ENCODE results near the gene WNT1. TPM values are rescaled to one million over a fixed set of nuclear protein-coding genes. Genes with fewer than 3 reads are reported as not detected.

WNT1 gene
- total and polyA plus RNA-seq, 9 of the 15 experiments (the other 6 are each of a cell fraction or from before 2014, with no cell fraction given): not detected

DNA sequence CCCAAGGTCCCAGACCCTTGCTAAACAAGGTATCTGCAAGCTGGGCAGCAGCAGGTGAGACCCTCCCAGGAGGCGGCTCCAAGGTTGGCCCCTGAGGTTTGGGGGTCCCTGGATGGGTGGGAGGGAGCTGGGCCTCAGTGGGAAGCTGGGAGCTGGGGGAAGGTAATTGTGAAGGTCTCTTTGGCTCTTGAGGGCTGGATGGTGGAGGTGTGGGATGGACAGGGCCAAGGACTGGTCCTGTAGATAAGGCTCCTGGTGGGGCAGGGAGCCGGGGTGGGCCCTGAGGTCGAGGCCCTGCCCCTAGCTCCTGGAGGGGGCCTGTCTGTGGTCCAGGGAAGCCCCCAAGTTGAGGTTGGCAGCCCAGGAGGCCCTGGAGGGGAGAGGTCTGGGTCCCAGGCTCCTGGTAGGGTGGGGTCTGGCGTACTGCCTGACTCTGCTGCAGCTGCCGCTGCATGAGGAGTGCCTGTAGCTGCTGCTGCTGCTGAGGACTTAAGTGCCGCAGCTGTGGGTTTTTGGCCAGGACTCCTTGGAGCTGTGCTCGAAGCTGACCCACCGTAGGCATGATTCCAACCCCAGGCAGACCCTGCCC lies 53.5 kb downstream of the WNT1 start:
- Histone ChIP-seq H4K20me1 (replicated peaks; ENCODE audit: control insufficient read depth, insufficient read depth, low read length) (no peaks in the 10 kb centered on the region; the same call in 1 of the 2 replicates), H3K9ac (ENCODE audit: insufficient read depth in 1 of 2, low read depth in 2 of 2, low read length in 2 of 2) (peak overlapping the region in 1 of 2 experiments; percentile 65; a peak in 2 of 4 replicates), H3K4me1 (replicated peaks in 1 of 2; ENCODE audit: control insufficient read depth in 2 of 2, insufficient read depth in 2 of 2, low read length in 2 of 2) (peaks cover 0 to 10% of the 10 kb centered on the region in 2 experiments; a peak in 1 of 5 replicates), H3K4me3 (no peak overlapping the region), H2AFZ (ENCODE audit: low read depth, low read length) (no peak overlapping the region), H3K36me3 (ENCODE audit: control insufficient read depth, insufficient read depth, low read length) (peaks cover 97% of the 10 kb centered on the region), H3K9me1 (ENCODE audit: control insufficient read depth, insufficient read depth, low read length) (no peaks in the 10 kb centered on the region), H3K9me3 (replicated peaks; ENCODE audit: control insufficient read depth, insufficient read depth, low read depth, low read length) (no peaks in the 10 kb centered on the region), H3K79me2 (ENCODE audit: control insufficient read depth, insufficient read depth, low read length) (no peaks in the 10 kb centered on the region), H3K27me3 (ENCODE audit: control insufficient read depth in 2 of 2, insufficient read depth in 2 of 2, low read length in 2 of 2) (no peaks in the 10 kb centered on the region), H3K4me2 (ENCODE audit: insufficient read depth, low read length) (no peak overlapping the region), H3K27ac (ENCODE audit: extremely low read depth, low read depth, low read length) (no peak overlapping the region)
- intact Hi-C loops (cut with micrococcal nuclease): no loop called here
- ChIA-PET POLR2A (interaction anchor here (0.6 to 12.9 kb wide), 6 partner anchors 12 to 235 kb away, joined by 3 to 78 read pairs (median 4); partner anchors contain the start of genes PRKAG1 and TUBA1B), CTCF (ENCODE audit: low intra/inter-chr PET ratio) (no interaction called here)
- BruUV-seq (replicated peaks): no TSS peak
- ATAC-seq: peak; percentile 43
- DNase-seq (ENCODE audit: extremely low read depth in 1 of 4, low spot score in 3 of 4): no peak
- no peak for TF ChIP-seq TCF7 (IDR thresholded peaks at IDR 0.05; ENCODE audit: borderline replicate concordance)
- 0 out of 2 replicates have a peak, but pooled peaks have one; percentile 14 for TF ChIP-seq MTA3 (IDR thresholded peaks at IDR 0.05; ENCODE audit: borderline replicate concordance)
- TF ChIP-seq POLR2G (IDR thresholded peaks at IDR 0.05; ENCODE audit: low read depth, low read length): peak; percentile 50
- TF ChIP-seq ZKSCAN3 (CRISPR knock-in tag; IDR thresholded peaks at IDR 0.05): no peak
- no peak for TF ChIP-seq ZNF347 (CRISPR knock-in tag; IDR thresholded peaks at IDR 0.05; ENCODE audit: low read depth)
- TF ChIP-seq RBM22 (IDR thresholded peaks at IDR 0.05; ENCODE audit: low read depth, low read length, poor library complexity, severe bottlenecking): peak; percentile 57
- TF ChIP-seq, protein P1, sequence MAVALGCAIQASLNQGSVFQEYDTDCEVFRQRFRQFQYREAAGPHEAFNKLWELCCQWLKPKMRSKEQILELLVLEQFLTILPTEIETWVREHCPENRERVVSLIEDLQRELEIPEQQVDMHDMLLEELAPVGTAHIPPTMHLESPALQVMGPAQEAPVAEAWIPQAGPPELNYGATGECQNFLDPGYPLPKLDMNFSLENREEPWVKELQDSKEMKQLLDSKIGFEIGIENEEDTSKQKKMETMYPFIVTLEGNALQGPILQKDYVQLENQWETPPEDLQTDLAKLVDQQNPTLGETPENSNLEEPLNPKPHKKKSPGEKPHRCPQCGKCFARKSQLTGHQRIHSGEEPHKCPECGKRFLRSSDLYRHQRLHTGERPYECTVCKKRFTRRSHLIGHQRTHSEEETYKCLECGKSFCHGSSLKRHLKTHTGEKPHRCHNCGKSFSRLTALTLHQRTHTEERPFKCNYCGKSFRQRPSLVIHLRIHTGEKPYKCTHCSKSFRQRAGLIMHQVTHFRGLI (CRISPR knock-in tag; IDR thresholded peaks at IDR 0.05): no peak
- no peak for TF ChIP-seq EP400 (IDR thresholded peaks at IDR 0.05)
- WGBS (ENCODE audit: insufficient coverage, low coverage, missing lambda C conversion rate): 95% methylated on average over 7 of the region's 8 CpGs
- FAIRE-seq: no peak
- in situ Hi-C loops (cut with MboI): no loop called here

Small RNAs within 50 kb of the gene (small RNA-seq; reads per million reads assigned to genes)
- gene RNU6-940P: not detected

Other genes starting within 250 kb of the WNT1 start
Only the 7 nearest of the 15 such genes appear.
- 2.3 TPM in 2 replicates for gene FKBP11, start 52.8 kb upstream of the WNT1 start, total RNA-seq (2014; rRNA removed)
- gene FKBP11, start 52.8 kb upstream of the WNT1 start, total RNA-seq (2014; rRNA removed; fragmentation: Illumina TruSeq; extraction: Trizol): 5.4 and 6.6 TPM in 2 replicates
- 5.8 TPM in 2 replicates for gene FKBP11, start 52.8 kb upstream of the WNT1 start, total RNA-seq (2015; rRNA removed; fragmentation: Illumina TruSeq; extraction: Trizol)
- gene FKBP11, start 52.8 kb upstream of the WNT1 start, total RNA-seq (2021): 6.8 and 7.4 TPM in 2 replicates
- 7.8 and 9.1 TPM in 2 replicates for gene FKBP11, start 52.8 kb upstream of the WNT1 start, polyA plus RNA-seq (2011; rRNA removed)
- 5.3 and 5.6 TPM in 2 replicates for gene FKBP11, start 52.8 kb upstream of the WNT1 start, polyA plus RNA-seq (2014; fragmentation: Illumina TruSeq; extraction: Trizol)
- gene FKBP11, start 52.8 kb upstream of the WNT1 start, polyA plus RNA-seq (2014; fragmentation: Nextera tagmentation; extraction: Ambion mirVana): 1 to 10 TPM; 1.6 to 3.3 TPM
- gene FKBP11, start 52.8 kb upstream of the WNT1 start, polyA plus RNA-seq (2014; rRNA removed): 7.4 and 8.2 TPM in 2 replicates
- gene ARF3, start 20.8 kb upstream of the WNT1 start, total RNA-seq (2014; rRNA removed): 45.8 and 62.4 TPM in 2 replicates
- gene ARF3, start 20.8 kb upstream of the WNT1 start, total RNA-seq (2014; rRNA removed; fragmentation: Illumina TruSeq; extraction: Trizol): 53.7 and 56.2 TPM in 2 replicates
- 64.4 and 64.9 TPM in 2 replicates for gene ARF3, start 20.8 kb upstream of the WNT1 start, total RNA-seq (2015; rRNA removed; fragmentation: Illumina TruSeq; extraction: Trizol)
- 130 and 132 TPM in 2 replicates for gene ARF3, start 20.8 kb upstream of the WNT1 start, total RNA-seq (2021)
- 126 and 170 TPM in 2 replicates for gene ARF3, start 20.8 kb upstream of the WNT1 start, polyA plus RNA-seq (2011; rRNA removed)
- 85.5 and 90.9 TPM in 2 replicates for gene ARF3, start 20.8 kb upstream of the WNT1 start, polyA plus RNA-seq (2014; fragmentation: Illumina TruSeq; extraction: Trizol)
- 1 to 10 TPM; 5.9 to 7.4 TPM for gene ARF3, start 20.8 kb upstream of the WNT1 start, polyA plus RNA-seq (2014; fragmentation: Nextera tagmentation; extraction: Ambion mirVana)
- gene ARF3, start 20.8 kb upstream of the WNT1 start, polyA plus RNA-seq (2014; rRNA removed): 68.6 and 76.7 TPM in 2 replicates
- 2.1 and 2.4 TPM in 2 replicates for gene WNT10B, start 6.6 kb upstream of the WNT1 start, total RNA-seq (2014; rRNA removed)
- 1.2 and 1.3 TPM in 2 replicates for gene WNT10B, start 6.6 kb upstream of the WNT1 start, total RNA-seq (2014; rRNA removed; fragmentation: Illumina TruSeq; extraction: Trizol)
- gene WNT10B, start 6.6 kb upstream of the WNT1 start, total RNA-seq (2015; rRNA removed; fragmentation: Illumina TruSeq; extraction: Trizol): 0.53 and 0.69 TPM in 2 replicates
- 2.4 and 2.6 TPM in 2 replicates for gene WNT10B, start 6.6 kb upstream of the WNT1 start, total RNA-seq (2021)
- 1.8 and 2.2 TPM in 2 replicates for gene WNT10B, start 6.6 kb upstream of the WNT1 start, polyA plus RNA-seq (2011; rRNA removed)
- gene WNT10B, start 6.6 kb upstream of the WNT1 start, polyA plus RNA-seq (2014; fragmentation: Illumina TruSeq; extraction: Trizol): 1.8 and 1.9 TPM in 2 replicates
- under 1 TPM; 0.25 to 0.31 TPM for gene WNT10B, start 6.6 kb upstream of the WNT1 start, polyA plus RNA-seq (2014; fragmentation: Nextera tagmentation; extraction: Ambion mirVana)
- 0.91 and 2.3 TPM in 2 replicates for gene WNT10B, start 6.6 kb upstream of the WNT1 start, polyA plus RNA-seq (2014; rRNA removed)
- gene DDN, start 21.1 kb downstream of the WNT1 start, total RNA-seq (2014; rRNA removed): 2.5 and 3.6 TPM in 2 replicates
- gene DDN, start 21.1 kb downstream of the WNT1 start, total RNA-seq (2014; rRNA removed; fragmentation: Illumina TruSeq; extraction: Trizol): 0.99 and 1.4 TPM in 2 replicates
- gene DDN, start 21.1 kb downstream of the WNT1 start, total RNA-seq (2015; rRNA removed; fragmentation: Illumina TruSeq; extraction: Trizol): 2.3 and 2.5 TPM in 2 replicates
- gene DDN, start 21.1 kb downstream of the WNT1 start, total RNA-seq (2021): 3.4 and 3.6 TPM in 2 replicates
- gene DDN, start 21.1 kb downstream of the WNT1 start, polyA plus RNA-seq (2011; rRNA removed): 0.31 and 0.42 TPM in 2 replicates
- 1.6 and 1.9 TPM in 2 replicates for gene DDN, start 21.1 kb downstream of the WNT1 start, polyA plus RNA-seq (2014; fragmentation: Illumina TruSeq; extraction: Trizol)
- gene DDN, start 21.1 kb downstream of the WNT1 start, polyA plus RNA-seq (2014; fragmentation: Nextera tagmentation; extraction: Ambion mirVana): under 1 TPM; 0.03 to 0.13 TPM
- gene DDN, start 21.1 kb downstream of the WNT1 start, polyA plus RNA-seq (2014; rRNA removed): 2.2 and 2.4 TPM in 2 replicates
- 51.1 and 51.6 TPM in 2 replicates for gene PRKAG1, start 40.5 kb downstream of the WNT1 start, total RNA-seq (2014; rRNA removed)
- gene PRKAG1, start 40.5 kb downstream of the WNT1 start, total RNA-seq (2014; rRNA removed; fragmentation: Illumina TruSeq; extraction: Trizol): 79.1 and 86.8 TPM in 2 replicates
- 74.0 and 75.0 TPM in 2 replicates for gene PRKAG1, start 40.5 kb downstream of the WNT1 start, total RNA-seq (2015; rRNA removed; fragmentation: Illumina TruSeq; extraction: Trizol)
- 49.3 and 51.9 TPM in 2 replicates for gene PRKAG1, start 40.5 kb downstream of the WNT1 start, total RNA-seq (2021)
- 109 TPM in 2 replicates for gene PRKAG1, start 40.5 kb downstream of the WNT1 start, polyA plus RNA-seq (2011; rRNA removed)
- gene PRKAG1, start 40.5 kb downstream of the WNT1 start, polyA plus RNA-seq (2014; fragmentation: Illumina TruSeq; extraction: Trizol): 95.8 and 108 TPM in 2 replicates
- gene PRKAG1, start 40.5 kb downstream of the WNT1 start, polyA plus RNA-seq (2014; fragmentation: Nextera tagmentation; extraction: Ambion mirVana): 100 to 1,000 TPM in 1 of 2 experiments, 10 to 100 TPM in 1; 82.7 to 126 TPM
- gene PRKAG1, start 40.5 kb downstream of the WNT1 start, polyA plus RNA-seq (2014; rRNA removed): 59.7 and 64.5 TPM in 2 replicates
- gene KMT2D, start 82.5 kb downstream of the WNT1 start, total RNA-seq (2014; rRNA removed): 17.5 and 23.5 TPM in 2 replicates
- 10.5 and 10.6 TPM in 2 replicates for gene KMT2D, start 82.5 kb downstream of the WNT1 start, total RNA-seq (2014; rRNA removed; fragmentation: Illumina TruSeq; extraction: Trizol)
- gene KMT2D, start 82.5 kb downstream of the WNT1 start, total RNA-seq (2015; rRNA removed; fragmentation: Illumina TruSeq; extraction: Trizol): 13.7 and 20.1 TPM in 2 replicates
- gene KMT2D, start 82.5 kb downstream of the WNT1 start, total RNA-seq (2021): 89.5 and 93.7 TPM in 2 replicates
- gene KMT2D, start 82.5 kb downstream of the WNT1 start, polyA plus RNA-seq (2011; rRNA removed): 9.9 and 15.2 TPM in 2 replicates
- 53.8 and 73.7 TPM in 2 replicates for gene KMT2D, start 82.5 kb downstream of the WNT1 start, polyA plus RNA-seq (2014; fragmentation: Illumina TruSeq; extraction: Trizol)
- 1 to 10 TPM in 1 of 2 experiments, under 1 TPM in 1; 0.22 to 1.4 TPM for gene KMT2D, start 82.5 kb downstream of the WNT1 start, polyA plus RNA-seq (2014; fragmentation: Nextera tagmentation; extraction: Ambion mirVana)
- 33.3 and 42.1 TPM in 2 replicates for gene KMT2D, start 82.5 kb downstream of the WNT1 start, polyA plus RNA-seq (2014; rRNA removed)
- 6.8 and 7.2 TPM in 2 replicates for gene RHEBL1, start 91.7 kb downstream of the WNT1 start, total RNA-seq (2014; rRNA removed)
- 8.2 and 8.5 TPM in 2 replicates for gene RHEBL1, start 91.7 kb downstream of the WNT1 start, total RNA-seq (2014; rRNA removed; fragmentation: Illumina TruSeq; extraction: Trizol)
- 4.0 and 4.3 TPM in 2 replicates for gene RHEBL1, start 91.7 kb downstream of the WNT1 start, total RNA-seq (2015; rRNA removed; fragmentation: Illumina TruSeq; extraction: Trizol)
- gene RHEBL1, start 91.7 kb downstream of the WNT1 start, total RNA-seq (2021): 7.7 and 8.8 TPM in 2 replicates
- 8.1 and 10.4 TPM in 2 replicates for gene RHEBL1, start 91.7 kb downstream of the WNT1 start, polyA plus RNA-seq (2011; rRNA removed)
- 7.0 and 9.7 TPM in 2 replicates for gene RHEBL1, start 91.7 kb downstream of the WNT1 start, polyA plus RNA-seq (2014; fragmentation: Illumina TruSeq; extraction: Trizol)
- 10 to 100 TPM; 27.4 to 36.1 TPM for gene RHEBL1, start 91.7 kb downstream of the WNT1 start, polyA plus RNA-seq (2014; fragmentation: Nextera tagmentation; extraction: Ambion mirVana)
- gene RHEBL1, start 91.7 kb downstream of the WNT1 start, polyA plus RNA-seq (2014; rRNA removed): 10.0 and 14.4 TPM in 2 replicates

All from K562 (cell line).